ENCODE measurements around the gene ATXN7L3.

DNA sequence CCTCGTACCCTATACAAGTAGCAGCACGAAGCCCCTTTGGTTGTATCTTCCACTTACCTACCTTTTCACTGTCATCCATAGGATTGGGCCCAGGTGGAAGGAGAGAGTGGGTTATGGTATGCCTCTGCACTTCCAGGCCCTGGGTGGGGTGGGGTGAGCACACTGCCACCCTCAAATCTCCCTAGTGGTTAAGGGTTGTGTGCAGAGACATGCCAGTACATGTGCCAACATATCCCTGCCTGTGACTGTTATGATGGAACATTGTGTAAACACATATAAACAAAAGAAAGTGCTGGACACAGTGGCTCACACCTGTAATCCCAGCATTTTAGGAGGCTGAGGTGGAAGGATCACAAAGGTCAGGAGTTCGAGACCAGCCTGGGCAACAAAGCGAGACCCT is 46.8 kb downstream of the ATXN7L3 start:
- TF ChIP-seq CTCF (IDR thresholded peaks at IDR 0.05; ENCODE audit: low read length) (no peak), EZH2 (IDR thresholded peaks at IDR 0.05; ENCODE audit: borderline replicate concordance, low read length) (no peak)
